Middle frontal gyrus (tissue), 1 donor: Measurements from ENCODE around the gene TRIM14.
A peak's percentile ranks its signal among the peaks of the same experiment; 100 is the strongest.
"Not testable (repeated sequence)": the region's sequence is repeated elsewhere in the genome, so short reads cannot be mapped to it uniquely, and the experiment has no call there.

Experiments used
- DNase-seq: peaks from one replicate; pipeline ENCODE4 v3.0.0-alpha.2; 2015; ENCODE audit warnings: low spot score; ENCODE audit errors: extremely low spot score

The TRIM14 gene

DNA sequence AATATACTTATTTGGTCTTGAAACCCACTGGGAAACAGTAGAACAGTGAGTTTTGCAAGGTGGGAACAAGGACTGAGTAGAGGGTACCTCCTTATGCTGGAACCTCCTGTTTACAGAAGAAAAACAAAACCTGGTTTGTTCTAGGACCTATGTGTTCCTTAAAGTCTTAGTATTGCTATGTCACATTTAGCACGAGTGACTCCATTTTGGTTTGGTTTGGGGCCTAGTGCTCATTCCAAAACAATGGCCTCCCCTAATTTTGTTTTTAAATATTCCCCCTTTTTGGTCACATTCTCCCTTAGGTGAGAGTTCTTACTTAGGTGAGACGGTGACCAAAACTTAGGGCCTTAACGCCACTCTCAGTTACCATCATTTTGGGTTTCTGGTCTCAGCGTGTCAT is 68.7 kb downstream of the TRIM14 start:
- no peak for DNase-seq

DNA sequence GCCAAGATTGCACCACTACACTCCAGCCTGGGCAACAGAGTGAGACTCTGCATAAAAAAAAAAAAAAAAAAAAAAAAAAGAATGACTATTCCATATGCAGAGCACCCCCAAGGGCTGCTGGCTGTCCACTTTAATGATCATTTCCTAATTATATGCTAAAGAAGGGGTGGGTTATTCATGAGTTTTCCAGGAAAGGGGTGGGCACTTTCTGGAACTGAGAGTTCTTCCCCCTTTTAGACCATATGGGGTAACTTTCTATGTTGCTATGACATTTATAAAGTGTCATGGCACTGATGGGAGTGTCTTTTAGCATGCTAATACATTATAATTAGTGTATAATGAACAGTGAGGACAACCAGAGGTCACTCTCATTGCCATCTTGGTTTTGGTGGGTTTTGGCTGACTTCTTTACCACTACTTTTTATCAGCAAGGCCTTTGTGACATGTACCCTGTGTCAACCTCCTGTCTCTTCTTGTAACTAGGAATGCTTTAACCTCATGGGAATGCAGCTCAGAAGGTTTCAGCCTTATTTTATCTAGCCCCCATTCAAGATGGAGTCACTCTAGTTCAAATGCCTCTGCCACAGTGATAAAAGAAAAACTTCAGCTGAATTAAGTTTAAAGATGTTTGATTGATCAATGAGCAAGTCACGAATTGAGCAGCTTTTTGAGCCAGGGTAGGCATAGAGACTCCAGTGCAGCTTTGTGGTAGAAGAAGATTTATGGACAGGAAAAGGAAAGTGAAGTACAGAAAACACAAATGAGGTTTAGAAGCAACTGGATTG is 69.5 kb downstream of the TRIM14 start:
- DNase-seq, result no peak

DNA sequence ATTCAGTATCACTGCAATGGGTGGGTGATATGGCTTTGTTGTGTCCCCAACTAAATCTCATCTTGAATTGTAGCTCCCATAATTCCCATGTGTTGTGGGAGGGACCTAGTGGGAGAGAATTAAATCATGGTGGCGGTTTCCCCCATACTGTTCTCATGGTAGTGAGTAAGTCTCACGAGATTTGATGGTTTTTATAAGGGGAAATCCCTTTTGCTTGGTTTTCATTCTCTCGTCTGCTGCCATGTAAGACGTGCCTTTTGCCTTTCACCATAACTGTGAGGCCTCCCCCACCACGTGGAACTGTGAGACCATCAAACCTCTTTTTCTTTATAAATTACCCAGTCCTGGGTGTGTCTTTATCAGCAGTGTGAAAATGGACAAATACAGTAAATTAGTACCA is 72.0 kb downstream of the TRIM14 start:
- no peak for DNase-seq

DNA sequence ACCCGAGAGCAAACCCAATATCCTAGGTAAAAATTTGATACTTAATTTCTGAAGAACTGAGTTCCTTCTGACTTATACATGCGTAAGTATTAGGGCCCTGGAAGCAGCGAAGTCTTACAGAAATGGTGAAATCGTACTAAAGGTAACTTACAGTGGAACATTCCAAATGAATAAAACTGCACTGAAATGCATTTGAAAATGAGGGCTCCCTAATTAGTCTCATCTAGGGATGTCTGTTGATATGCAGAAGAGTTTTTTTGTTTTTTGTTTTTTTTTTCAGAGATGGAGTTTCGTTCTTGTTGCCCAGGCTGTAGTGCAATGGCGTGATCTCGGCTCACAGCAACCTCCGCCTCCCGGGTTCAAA is 72.9 kb downstream of the TRIM14 start:
- DNase-seq, result no peak

DNA sequence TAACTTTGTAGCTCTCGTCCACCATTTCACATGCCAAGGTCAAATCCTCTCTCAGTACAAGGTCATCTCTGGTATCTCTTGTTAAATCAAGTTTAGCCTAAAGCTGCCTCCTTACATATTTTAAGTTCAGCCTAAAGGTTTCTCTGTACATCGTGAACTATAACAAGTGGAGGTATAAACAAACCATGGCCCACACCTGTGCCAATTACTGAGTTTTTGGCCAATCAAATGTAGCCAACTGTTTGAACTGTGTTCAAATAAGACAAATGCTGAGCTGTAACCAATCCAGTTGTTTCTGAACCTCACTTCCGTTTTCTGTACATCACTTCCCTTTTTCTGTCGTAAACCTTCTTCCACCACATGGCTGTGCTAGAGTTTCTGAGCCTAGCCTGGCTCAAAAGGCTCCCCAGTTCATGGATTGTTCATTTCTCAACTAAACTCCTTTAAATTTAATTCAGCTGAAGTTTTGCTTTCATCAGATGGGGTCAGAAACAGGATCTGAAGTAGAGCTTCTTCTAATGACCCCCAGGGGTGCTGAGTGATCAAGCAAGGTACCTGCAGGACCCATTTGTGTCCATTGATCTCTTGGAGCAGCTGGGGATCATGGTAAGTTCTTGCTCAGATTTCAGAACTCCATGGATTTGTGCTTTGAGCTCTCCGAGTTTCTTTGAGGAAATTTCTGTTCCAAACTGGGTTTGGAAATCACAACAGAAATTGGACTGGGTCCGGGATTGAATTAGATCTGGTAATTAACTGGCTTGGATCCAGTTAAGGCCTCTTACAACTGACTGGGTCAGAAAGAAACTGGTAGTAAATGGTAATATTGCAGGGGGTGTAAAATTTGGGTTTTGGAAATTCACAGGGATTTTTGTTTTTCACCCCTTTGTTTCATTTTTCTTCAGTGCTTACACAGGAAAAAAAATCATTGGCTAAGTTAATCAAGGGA is 73.5 kb downstream of the TRIM14 start:
- no peak for DNase-seq

DNA sequence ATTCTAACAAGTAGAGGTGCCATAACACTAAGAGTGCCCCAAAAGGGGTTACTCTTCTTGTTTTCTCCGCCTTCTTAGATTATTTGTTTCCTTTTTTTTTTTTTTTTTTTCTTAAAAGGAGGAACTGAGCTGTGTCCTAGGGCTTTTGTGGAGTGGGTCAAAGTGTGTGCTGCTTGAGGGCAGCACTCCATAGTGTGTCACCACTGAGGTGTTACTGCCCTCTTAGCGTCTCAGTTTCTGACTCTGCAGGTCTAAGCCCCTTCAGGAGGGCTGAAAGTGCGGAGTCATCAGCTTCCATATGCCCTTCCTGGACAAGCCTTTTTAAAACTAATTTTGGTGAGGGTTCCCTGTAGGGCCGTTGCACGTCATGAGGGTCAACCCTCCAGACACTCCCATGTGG is 75.1 kb downstream of the TRIM14 start:
- no peak for DNase-seq

DNA sequence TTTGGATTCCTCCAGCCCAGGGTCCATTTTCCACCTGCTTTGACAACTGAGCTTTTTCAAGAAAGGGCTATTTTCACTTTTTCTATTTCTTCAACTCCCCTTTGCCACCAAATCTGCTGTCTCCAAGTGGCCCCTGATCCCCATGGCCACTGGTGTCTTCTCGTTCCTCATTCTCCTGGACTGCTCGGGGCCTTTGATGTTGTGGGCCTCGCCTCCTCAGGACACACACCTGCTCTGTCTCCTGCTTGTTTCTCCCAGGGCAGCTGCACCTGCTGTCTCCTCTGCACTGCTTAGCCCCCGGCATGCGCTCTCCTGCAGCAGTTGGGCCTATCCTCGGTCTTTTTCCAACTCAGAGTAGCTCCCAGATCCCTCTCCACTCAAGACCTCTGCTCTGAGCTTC is 78.8 kb downstream of the TRIM14 start:
- DNase-seq, result no peak

DNA sequence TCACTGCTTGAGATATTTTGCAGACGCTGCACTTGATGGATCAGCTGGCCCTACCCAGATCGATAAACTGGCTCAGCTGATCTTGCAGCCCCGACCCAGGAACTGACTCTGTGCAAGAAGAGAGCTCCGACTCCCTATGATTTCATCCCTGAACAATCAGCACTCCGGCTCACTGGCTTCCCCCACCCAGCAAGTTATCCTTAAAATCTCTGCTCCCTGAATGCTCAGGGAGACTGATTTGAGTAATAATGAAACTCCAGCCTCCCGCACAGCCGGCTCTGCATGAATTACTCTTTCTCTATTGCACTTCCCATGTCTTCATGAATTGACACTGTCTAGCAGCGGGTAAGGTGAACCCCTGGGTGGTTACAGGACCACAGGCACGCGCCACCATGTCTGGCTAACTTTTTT is 79.4 kb downstream of the TRIM14 start:
- no peak for DNase-seq

DNA sequence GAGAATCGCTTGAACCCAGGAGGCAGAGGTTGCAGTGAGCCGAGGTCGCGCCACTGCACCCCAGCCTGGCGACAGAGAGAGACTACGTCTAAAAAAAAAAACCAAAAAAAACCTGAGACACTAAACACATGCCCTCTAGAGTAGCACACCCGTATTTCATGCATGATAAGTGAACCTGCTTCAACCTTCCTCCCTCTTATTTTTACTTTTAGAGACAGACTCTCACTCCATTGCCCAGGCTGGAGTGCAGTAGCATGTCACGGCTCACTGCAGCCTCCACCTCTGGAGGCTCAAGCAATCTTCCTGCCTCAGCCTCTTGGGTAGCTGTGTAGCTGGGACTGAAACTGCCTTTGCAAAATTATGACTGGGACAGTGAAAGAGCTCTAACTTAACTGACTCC is 80.1 kb downstream of the TRIM14 start:
- no peak for DNase-seq

DNA sequence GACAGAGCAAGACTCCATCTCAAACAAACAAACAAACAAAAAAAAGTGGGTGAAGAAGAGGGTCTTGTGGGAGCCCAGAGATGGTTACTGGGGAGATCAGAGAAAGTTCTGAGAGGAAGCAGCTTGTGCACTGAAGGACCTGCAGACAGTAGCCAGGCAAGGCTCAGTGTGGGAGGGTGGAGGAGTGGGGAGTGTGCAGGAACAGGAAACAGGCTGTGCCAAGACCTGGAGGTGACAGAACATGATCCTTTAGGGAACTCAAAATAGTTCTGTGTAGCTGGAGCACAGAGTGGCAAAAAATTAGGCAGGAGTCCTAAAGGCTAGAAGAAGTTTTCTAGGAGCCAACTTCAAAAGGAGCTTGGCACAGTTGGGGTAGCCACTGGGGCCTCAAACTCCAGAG is 81.7 kb downstream of the TRIM14 start:
- DNase-seq, result no peak

DNA sequence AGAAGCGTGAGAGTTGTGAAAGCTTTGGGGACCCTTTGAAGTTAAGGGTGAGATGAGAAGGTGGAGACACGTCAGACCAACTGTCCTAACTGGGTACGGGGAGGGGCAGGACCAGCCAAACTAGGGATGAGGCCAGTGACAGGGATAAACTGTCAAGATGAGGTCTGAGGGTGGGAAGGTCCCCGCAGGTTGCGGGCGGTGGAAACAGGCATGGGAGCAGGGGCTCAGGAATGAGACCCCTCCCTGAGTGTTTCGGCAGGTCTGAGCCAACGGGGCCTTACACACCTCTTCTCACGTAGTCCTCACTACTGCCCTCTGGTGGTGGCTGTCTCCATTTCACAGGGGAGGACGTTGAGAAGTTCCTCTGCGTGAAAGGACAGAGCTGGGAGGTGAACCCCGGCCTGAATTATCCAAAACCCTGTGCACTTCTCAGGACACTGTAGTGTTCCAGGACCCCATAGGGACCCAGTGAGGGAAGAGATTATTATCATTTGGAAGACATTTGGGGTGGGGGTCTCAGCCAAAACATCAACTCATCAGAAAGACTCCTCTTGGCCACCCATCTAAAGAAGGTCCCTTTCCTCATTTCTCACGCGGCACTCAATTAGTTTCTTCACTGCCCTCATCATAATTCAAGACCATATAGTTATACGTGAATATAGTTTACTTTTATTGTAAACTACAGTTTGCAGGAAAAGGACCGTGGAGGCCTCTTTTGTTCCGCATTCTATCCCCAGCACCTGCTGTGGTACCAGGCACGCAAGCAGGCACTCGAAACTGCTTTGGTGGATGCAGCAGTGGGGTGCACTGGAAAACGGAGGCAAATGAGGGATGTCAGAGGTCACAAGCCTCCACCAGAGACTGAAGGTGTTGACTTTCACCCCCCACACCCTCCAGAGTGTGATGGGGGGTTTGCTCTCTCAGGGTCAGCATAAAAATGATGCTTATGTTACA is 84.2 kb downstream of the TRIM14 start:
- DNase-seq, result peak; percentile 66

DNA sequence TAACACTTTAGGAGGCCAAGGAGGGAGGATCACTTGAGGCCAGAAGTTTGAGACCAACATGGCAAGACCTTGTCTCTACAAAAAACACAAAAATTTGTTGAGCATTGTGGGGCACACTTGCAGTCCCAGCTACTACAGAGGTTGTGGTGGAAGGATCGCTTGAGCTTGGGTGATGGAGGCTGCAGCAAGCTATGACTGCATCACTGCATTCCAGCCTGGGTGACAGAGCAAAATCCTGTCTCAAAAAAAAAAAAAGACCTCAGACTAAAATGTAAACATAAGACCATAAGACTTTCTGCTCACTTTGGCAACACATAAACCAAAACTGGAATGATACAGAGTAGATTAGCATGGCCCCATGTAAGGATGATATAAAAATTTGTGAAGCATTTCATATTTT is 87.1 kb downstream of the TRIM14 start:
- DNase-seq, result no peak

DNA sequence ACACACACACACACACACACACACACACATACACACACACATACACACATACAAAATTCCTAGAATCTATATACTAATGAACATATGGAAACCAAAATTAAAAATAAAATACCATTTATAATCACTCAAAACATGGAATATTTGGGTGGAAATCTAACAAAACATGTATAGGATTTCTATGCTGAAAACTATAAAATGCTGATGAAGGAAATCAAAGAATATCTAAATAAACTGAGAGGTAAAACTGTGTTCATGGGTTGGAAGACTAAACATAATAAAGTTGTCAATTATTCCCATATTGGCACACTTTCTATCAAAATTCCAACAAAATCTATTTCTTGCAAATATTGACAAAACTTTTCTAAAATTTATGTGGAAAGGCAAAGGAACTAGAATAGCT is 87.9 kb downstream of the TRIM14 start:
- no peak for DNase-seq

DNA sequence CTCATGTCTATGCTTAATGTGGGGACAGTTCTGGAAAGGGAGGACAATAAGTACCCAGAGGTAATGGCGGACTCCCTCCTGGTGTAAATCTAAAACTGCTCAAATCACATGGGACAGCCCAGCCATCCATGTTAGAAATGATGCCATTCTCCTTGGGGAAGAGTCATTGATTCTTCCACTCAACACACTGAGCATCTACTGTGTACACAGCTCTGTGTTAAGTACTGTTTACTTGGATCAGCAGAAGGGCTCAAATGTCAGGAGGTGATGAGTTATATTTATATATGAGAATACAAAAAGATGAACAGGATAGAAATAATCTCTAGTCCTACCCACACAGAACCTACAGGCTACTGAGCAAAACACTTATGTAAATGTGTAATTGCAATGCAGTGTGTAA is 94.3 kb downstream of the TRIM14 start:
- no peak for DNase-seq

DNA sequence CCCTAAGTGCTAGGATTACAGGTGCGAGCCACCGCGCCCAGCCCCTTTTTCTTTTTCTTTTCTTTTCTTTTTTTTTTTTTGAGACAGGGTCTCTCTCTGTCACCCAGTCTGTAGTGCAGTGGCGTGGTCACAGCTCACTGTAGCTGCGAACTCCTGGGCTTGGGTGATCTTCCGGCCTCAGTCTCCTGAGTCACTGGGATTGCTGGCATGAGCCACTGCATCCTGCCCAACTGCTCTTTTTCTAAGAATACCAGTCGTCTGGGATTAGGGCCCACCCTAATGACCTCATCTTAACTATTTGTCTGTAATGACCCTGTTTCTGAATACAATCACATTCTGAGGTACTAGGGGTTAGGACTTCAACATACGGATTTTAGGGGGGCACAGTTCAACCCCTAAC is 96.6 kb downstream of the TRIM14 start:
- no peak for DNase-seq

DNA sequence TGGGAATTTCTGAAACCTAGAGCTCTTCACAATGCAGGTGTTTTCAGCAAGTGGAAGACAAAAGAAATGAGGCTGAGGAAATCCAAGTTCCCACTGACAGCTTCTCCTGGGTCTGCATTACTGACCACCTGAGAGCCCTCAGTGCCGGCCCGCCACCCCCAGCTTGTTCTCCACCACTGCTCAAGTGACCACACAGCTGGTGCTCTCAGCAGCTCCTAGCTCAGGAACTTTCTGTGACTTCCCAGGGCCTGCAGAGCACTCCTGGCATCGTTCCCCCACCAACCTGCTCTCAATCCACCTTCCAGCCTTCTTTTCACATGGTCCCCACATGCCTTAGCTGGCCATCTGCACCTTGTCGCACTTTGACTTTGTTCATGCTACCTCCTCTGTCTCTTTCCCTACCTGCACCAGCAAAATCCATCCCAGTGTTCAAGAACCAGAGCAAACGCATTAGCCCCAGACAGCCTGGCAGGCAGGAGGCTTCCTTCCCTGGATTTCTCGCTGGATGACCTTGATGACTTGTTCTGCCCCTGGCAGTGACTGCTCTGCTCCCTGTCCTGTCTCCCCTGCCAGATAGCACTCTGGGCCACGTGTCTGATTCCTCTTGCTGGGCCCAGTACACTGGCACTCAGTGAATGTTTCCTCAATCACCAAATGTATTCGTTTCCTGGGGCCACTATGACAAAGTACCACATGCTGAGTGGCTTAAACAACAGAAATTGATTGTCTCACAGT is 97.5 kb downstream of the TRIM14 start:
- DNase-seq, result no peak

DNA sequence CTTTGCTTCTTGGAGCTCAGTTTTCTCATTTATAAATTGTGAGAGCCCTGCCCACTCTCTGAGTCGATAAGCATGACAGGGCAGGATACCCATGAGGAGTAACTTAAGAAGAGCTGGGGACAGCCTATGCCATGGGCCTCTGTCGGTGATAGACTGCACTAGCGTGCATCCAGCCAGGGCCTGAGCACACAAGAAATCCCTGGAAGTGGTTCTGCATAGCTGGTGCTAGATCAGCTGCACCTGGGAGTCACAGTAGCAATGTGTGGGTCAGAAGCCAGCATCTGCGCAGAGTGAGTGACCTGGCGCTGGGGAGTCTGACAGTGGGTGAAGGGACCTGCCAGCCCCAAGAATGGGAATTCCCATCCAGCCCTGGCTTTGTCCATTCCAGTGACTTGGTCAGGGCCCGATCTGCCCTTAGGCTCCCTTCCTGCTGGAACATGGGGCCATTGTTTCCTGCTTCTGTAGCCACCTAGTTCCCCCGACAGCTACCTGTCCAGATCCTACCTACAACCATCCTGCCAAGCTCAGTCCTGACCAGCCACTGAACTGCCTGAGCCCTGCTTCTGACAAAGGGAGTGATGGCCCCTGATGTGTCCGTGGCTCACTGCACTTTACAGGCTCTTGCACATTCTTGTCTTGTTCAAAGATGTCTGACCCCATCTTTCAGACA is 98.4 kb downstream of the TRIM14 start:
- no peak for DNase-seq

DNA sequence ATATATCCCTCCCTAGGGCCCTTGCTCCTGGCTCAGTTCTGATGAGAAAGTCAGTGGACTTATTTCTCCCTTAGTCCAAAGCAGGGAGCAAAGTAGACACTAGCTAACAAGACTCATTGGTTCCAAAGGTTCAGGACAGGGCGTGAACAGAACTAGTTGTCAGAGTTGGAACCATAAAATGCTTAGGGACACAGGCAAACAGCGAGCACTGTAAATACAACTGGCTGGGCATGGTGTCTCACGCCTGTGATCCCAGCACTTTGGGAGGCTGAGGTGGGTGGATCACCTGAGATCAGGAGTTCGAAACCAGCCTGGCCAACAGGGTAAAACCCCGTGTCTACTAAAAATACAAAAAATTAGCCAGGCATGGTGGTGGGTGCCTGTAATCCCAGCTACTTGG is 99.2 kb downstream of the TRIM14 start:
- not testable (repeated sequence) for DNase-seq
